UCSD-AML1 (cell line): ENCODE results near the gene CBX6.

Experiments
- DNase-seq: peaks from one replicate; lab custom pipeline; 2025; ENCODE audit not compliant: unreplicated experiment; lab: John Stamatoyannopoulos, UW

CBX6 gene

GRCh38 chr22:38873469-38874411 is 1.7 kb upstream of the CBX6 start:
- DNase-seq = no peak

GRCh38 chr22:38872831-38873248 is 824 bp upstream of the CBX6 start:
- DNase-seq = peak; percentile 44

GRCh38 chr22:38871360-38872171 is 450 bp downstream of the CBX6 start:
- DNase-seq = peak; percentile 37

- DNase-seq = no peak
These were observed 1.1 kb downstream of the CBX6 start for GRCh38 chr22:38870791-38871359.

GRCh38 chr22:38870312-38870741 is 1.7 kb downstream of the CBX6 start:
- peak; percentile 79 for DNase-seq

GRCh38 chr22:38869663-38870062 is 2.4 kb downstream of the CBX6 start:
- DNase-seq = no peak

- DNase-seq = peak; percentile 74
These were observed 3.1 kb downstream of the CBX6 start for GRCh38 chr22:38868886-38869381.

GRCh38 chr22:38868286-38868721 is 3.7 kb downstream of the CBX6 start:
- DNase-seq = no peak

GRCh38 chr22:38867471-38868285 is 4.3 kb downstream of the CBX6 start:
- DNase-seq = no peak

GRCh38 chr22:38867124-38867455 is 4.9 kb downstream of the CBX6 start:
- DNase-seq = no peak

- no peak for DNase-seq
These were observed 5.5 kb downstream of the CBX6 start for GRCh38 chr22:38866399-38867123.

GRCh38 chr22:38866024-38866398 is 6.0 kb downstream of the CBX6 start:
- no peak for DNase-seq

GRCh38 chr22:38865201-38866023 is 6.6 kb downstream of the CBX6 start:
- DNase-seq = no peak

GRCh38 chr22:38864361-38865191 is 7.4 kb downstream of the CBX6 start:
- DNase-seq = no peak

GRCh38 chr22:38863531-38864131 is 8.4 kb downstream of the CBX6 start:
- DNase-seq = no peak

GRCh38 chr22:38862375-38863329 is 9.4 kb downstream of the CBX6 start:
- DNase-seq = no peak

GRCh38 chr22:38861927-38862326 is 10.1 kb downstream of the CBX6 start:
- no peak for DNase-seq
